DOHH2 (cell line): ENCODE results near the gene ABI1.

Source experiments
- H3F3A ChIP-seq: fragments of 200-600 bp; sonication (generic), shearing (Covaris generic); 2 replicates; pipeline ENCODE4 v1.6.0; 2016; ENCODE audit warnings: antibody characterized with exemption, mild to moderate bottlenecking; ENCODE audit not compliant: control insufficient read depth, insufficient read depth
- H3K27ac ChIP-seq: fragments of 200-600 bp; sonication (generic); 2 replicates; pipeline ENCODE4 v1.5.1; 2014; ENCODE audit warnings: low read depth, mild to moderate bottlenecking, low read length, moderate library complexity
- H3K27me3 ChIP-seq: fragments of 200-600 bp; sonication (generic); 2 replicates; pipeline ENCODE4 v1.6.1; 2014; ENCODE audit warnings: mild to moderate bottlenecking, low read length, mixed read lengths; ENCODE audit not compliant: control insufficient read depth
- H3K36me3 ChIP-seq: fragments of 200-600 bp; sonication (generic); 2 replicates; pipeline ENCODE4 v1.6.1; 2014; ENCODE audit warnings: mild to moderate bottlenecking, low read length, moderate library complexity, mixed read lengths; ENCODE audit not compliant: control insufficient read depth
- H3K4me1 ChIP-seq: fragments of 200-600 bp; sonication (generic); 2 replicates; pipeline ENCODE4 v1.6.1; 2014; ENCODE audit warnings: mild to moderate bottlenecking, low read length, mixed read lengths; ENCODE audit not compliant: control insufficient read depth
- H3K4me2 ChIP-seq: fragments of 200-600 bp; sonication (generic); 2 replicates; pipeline ENCODE4 v1.6.0; 2014; ENCODE audit warnings: mild to moderate bottlenecking, low read length, moderate library complexity
- H3K4me3 ChIP-seq: fragments of 200-600 bp; sonication (generic); 2 replicates; pipeline ENCODE4 v1.5.1; 2014; ENCODE audit warnings: mild to moderate bottlenecking, low read length, mixed read lengths
- H3K79me2 ChIP-seq: fragments of 200-600 bp; sonication (generic); 2 replicates; pipeline ENCODE4 v1.6.1; 2014; ENCODE audit warnings: mild to moderate bottlenecking, low read length, mixed read lengths; ENCODE audit not compliant: control insufficient read depth
- H3K9me2 ChIP-seq: fragments of 200-600 bp; sonication (generic); replicated peaks from 2 replicates; pipeline ENCODE4 v1.6.1; 2014; ENCODE audit warnings: mild to moderate bottlenecking, low read length, mixed read lengths; ENCODE audit not compliant: control insufficient read depth
- H3K9me3 ChIP-seq: fragments of 200-600 bp; sonication (generic); 2 replicates; pipeline ENCODE4 v1.6.1; 2014; ENCODE audit warnings: antibody characterized with exemption, low read length, mixed read lengths; ENCODE audit not compliant: control insufficient read depth, insufficient read depth
- H4K20me1 ChIP-seq: fragments of 200-600 bp; sonication (generic); 2 replicates; pipeline ENCODE4 v1.6.0; 2014; ENCODE audit warnings: low read depth, mild to moderate bottlenecking, antibody characterized with exemption, low read length, moderate library complexity; ENCODE audit not compliant: control insufficient read depth, insufficient read depth
- EZH2phosphoT487 ChIP-seq: fragments of 200-600 bp; sonication (generic); IDR thresholded peaks from 2 replicates; pipeline ENCODE4 v1.6.1; 2017; ENCODE audit warnings: borderline replicate concordance, mild to moderate bottlenecking, antibody characterized with exemption, low read length, moderate library complexity, mixed read lengths
- TF ChIP-seq, protein P1 (sequence below): fragments of 200-600 bp; sonication (generic); IDR thresholded peaks from one replicate; pipeline ENCODE4 v1.5.1; 2014; ENCODE audit warnings: antibody characterized with exemption, mild to moderate bottlenecking, low read depth, low read length; ENCODE audit not compliant: poor library complexity, severe bottlenecking

The ABI1 gene

DNA sequence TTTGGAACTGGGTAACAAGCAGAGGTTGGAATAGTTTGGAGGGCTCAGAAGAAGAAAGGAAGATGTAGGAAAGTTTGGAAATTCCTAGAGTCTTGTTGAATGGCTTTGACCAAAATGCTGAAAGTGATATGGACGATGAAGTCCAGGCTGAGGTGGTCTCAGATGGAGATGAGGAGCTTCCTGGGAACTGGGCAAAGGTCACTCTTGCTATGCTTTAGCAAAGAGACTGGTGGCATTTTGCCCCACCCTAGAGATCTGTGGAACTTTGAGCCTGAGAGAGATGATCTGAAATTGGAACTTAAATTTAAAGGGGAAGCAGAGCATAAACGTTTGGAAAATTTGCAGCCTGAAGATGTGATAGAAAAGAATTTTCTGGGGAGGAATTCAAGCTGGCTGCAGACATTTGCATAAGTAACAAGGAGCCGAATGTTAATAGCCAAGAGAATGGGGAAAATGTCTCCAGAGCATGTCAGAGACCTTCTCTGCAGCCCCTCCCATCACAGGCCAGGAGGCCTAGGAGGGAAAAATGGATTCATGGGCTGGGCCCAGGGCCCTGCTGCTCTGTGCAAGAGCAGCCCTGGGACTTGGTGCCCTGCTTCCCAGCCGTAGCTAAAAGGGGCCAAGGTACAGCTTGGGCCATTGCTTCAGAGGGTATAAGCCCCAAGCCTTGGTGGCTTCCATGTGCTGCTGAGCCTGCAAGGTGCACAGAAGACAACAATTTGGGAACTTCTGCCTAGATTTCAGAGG, 159.7 kb downstream of the ABI1 start:
- Histone ChIP-seq H4K20me1 (0 out of 2 replicates have a peak, but pooled peaks cover 3% of the 10 kb centered on the region), H3K9me3 (no peaks in the 10 kb centered on the region), H3K9me2 (no peaks in the 10 kb centered on the region), H3K4me3 (no peak overlapping the region), H3K36me3 (peaks cover 61% of the 10 kb centered on the region), H3K4me1 (peaks cover 37% of the 10 kb centered on the region), H3K79me2 (peaks cover 75% of the 10 kb centered on the region), H3F3A (no peaks in the 10 kb centered on the region), H3K4me2 (peak overlapping the region; percentile 30), H3K27me3 (no peaks in the 10 kb centered on the region), H3K27ac (no peak overlapping the region)
- TF ChIP-seq, protein P1, sequence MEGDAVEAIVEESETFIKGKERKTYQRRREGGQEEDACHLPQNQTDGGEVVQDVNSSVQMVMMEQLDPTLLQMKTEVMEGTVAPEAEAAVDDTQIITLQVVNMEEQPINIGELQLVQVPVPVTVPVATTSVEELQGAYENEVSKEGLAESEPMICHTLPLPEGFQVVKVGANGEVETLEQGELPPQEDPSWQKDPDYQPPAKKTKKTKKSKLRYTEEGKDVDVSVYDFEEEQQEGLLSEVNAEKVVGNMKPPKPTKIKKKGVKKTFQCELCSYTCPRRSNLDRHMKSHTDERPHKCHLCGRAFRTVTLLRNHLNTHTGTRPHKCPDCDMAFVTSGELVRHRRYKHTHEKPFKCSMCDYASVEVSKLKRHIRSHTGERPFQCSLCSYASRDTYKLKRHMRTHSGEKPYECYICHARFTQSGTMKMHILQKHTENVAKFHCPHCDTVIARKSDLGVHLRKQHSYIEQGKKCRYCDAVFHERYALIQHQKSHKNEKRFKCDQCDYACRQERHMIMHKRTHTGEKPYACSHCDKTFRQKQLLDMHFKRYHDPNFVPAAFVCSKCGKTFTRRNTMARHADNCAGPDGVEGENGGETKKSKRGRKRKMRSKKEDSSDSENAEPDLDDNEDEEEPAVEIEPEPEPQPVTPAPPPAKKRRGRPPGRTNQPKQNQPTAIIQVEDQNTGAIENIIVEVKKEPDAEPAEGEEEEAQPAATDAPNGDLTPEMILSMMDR: no peak
- no peak for TF ChIP-seq EZH2phosphoT487

DNA sequence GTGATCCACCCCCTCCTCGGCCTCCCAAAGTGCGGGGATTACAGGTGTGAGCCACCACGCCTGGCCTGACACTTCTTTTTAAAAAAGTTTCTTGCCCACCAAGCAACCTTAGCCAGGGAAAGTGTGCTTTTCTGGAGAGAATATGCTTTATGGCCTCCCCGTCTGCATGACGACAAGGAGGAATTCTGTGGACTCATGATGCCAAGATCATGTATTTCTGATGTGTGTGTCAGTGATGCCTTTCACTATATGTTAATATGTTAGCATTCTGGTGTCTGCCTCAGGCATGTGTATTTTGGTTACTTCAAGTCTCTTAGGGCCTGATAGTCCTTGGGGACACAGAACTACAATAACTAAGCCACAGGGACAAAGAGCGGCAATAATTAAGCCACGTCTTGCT, 161.1 kb downstream of the ABI1 start:
- H4K20me1 ChIP-seq: 0 out of 2 replicates have a peak, but pooled peaks cover 3% of the 10 kb centered on the region
- H3K79me2 ChIP-seq: peaks cover 70% of the 10 kb centered on the region
- no peaks in the 10 kb centered on the region for H3K27me3 ChIP-seq
- H3F3A ChIP-seq: no peaks in the 10 kb centered on the region
- H3K4me3 ChIP-seq: peak overlapping the region; percentile 42
- peaks cover 37% of the 10 kb centered on the region for H3K4me1 ChIP-seq
- no peaks in the 10 kb centered on the region for H3K9me3 ChIP-seq
- peaks cover 50% of the 10 kb centered on the region for H3K36me3 ChIP-seq
- TF ChIP-seq EZH2phosphoT487: no peak
- TF ChIP-seq, protein P1: no peak
- no peak overlapping the region for H3K27ac ChIP-seq
- H3K9me2 ChIP-seq: no peaks in the 10 kb centered on the region
- H3K4me2 ChIP-seq: peak overlapping the region; percentile 85

DNA sequence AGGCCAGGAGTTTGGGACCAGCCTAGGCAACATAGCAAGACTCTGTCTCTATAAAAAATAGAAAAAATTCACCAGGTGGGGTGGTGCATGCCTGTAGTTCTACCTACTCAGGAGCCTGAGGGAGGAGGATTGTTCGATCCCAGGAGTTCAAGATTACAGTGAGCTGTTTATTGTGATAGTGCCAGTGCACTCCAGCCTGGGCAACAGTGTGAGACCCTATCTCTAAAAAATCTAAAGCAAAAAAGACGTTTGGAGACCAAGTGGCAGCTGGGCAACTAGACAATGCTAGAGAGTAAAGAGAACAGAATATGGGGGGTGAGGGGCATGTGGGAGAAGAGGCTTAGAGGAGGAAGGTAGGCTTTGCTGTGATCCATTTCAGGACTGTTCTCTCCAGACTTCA, 161.8 kb downstream of the ABI1 start:
- Histone ChIP-seq H3F3A (no peaks in the 10 kb centered on the region), H3K79me2 (peaks cover 66% of the 10 kb centered on the region), H3K4me1 (peaks cover 37% of the 10 kb centered on the region), H3K9me2 (no peaks in the 10 kb centered on the region), H3K36me3 (peaks cover 44% of the 10 kb centered on the region), H3K27me3 (no peaks in the 10 kb centered on the region), H3K9me3 (no peaks in the 10 kb centered on the region), H3K27ac (no peak overlapping the region), H3K4me2 (peak overlapping the region; percentile 85), H4K20me1 (0 out of 2 replicates have a peak, but pooled peaks cover 3% of the 10 kb centered on the region), H3K4me3 (peak overlapping the region; percentile 90)
- no peak for TF ChIP-seq EZH2phosphoT487
- TF ChIP-seq, protein P1: no peak
